GM19397 (cell line): Measurements from ENCODE around the gene EFNA3.

ENCODE experiments used
- ATAC-seq: cut with Tn5 transposase; IDR thresholded peaks from one replicate; pipeline ENCODE4 v1.9.1; 2021; ENCODE audit warnings: mild to moderate bottlenecking, moderate library complexity; ENCODE audit not compliant: unreplicated experiment

Gene EFNA3

GRCh38 chr1:155048449-155049334 lies 29.9 kb upstream of the EFNA3 start:
- ATAC-seq: no peak

GRCh38 chr1:155049651-155050559 lies 28.7 kb upstream of the EFNA3 start:
- no peak for ATAC-seq

- peak; percentile 63 for ATAC-seq
Measured at GRCh38 chr1:155050560-155051341, 27.9 kb upstream of the EFNA3 start, which contains the start of gene ADAM15. Gene ADAM15, plus strand, starts transcription at chr1:155051316. Its CDS starts 71 bp downstream, at chr1:155051387.

- ATAC-seq: no peak
Measured at GRCh38 chr1:155051342-155051776, 27.3 kb upstream of the EFNA3 start.

- no peak for ATAC-seq
Measured at GRCh38 chr1:155051777-155052398, 26.7 kb upstream of the EFNA3 start.

- no peak for ATAC-seq
Measured at GRCh38 chr1:155052439-155053395, 25.9 kb upstream of the EFNA3 start.

- ATAC-seq: no peak
Measured at GRCh38 chr1:155053531-155054105, 25.0 kb upstream of the EFNA3 start.

- no peak for ATAC-seq
Measured at GRCh38 chr1:155057104-155057503, 21.5 kb upstream of the EFNA3 start.

GRCh38 chr1:155057788-155058211 lies 20.8 kb upstream of the EFNA3 start:
- no peak for ATAC-seq

GRCh38 chr1:155060736-155061135 lies 17.9 kb upstream of the EFNA3 start:
- no peak for ATAC-seq

- ATAC-seq: peak; percentile 41
Measured at GRCh38 chr1:155061381-155062150, 17.1 kb upstream of the EFNA3 start.

- ATAC-seq: no peak
Measured at GRCh38 chr1:155062151-155062686, 16.4 kb upstream of the EFNA3 start.

GRCh38 chr1:155062702-155063411 lies 15.8 kb upstream of the EFNA3 start:
- ATAC-seq: no peak

GRCh38 chr1:155063550-155064110 lies 15.0 kb upstream of the EFNA3 start, which contains the start of gene EFNA4:
Gene EFNA4, plus strand, starts transcription at chr1:155063740. Its CDS starts 84 bp downstream, at chr1:155063824.
- peak; percentile 56 for ATAC-seq

- no peak for ATAC-seq
Measured at GRCh38 chr1:155064111-155064831, 14.4 kb upstream of the EFNA3 start.

GRCh38 chr1:155064832-155065429 lies 13.7 kb upstream of the EFNA3 start:
- ATAC-seq: no peak
